HG03378 (cell line): ENCODE measurements around the gene SMC1B.
"Not testable (repeated sequence)": the region's sequence is repeated elsewhere in the genome, so short reads cannot be mapped to it uniquely, and the experiment has no call there.

Source experiments
- ATAC-seq: cut with Tn5 transposase; IDR thresholded peaks from one replicate; pipeline ENCODE4 v1.9.1; 2021; ENCODE audit warnings: mild to moderate bottlenecking, moderate library complexity; ENCODE audit not compliant: unreplicated experiment

The SMC1B gene

DNA sequence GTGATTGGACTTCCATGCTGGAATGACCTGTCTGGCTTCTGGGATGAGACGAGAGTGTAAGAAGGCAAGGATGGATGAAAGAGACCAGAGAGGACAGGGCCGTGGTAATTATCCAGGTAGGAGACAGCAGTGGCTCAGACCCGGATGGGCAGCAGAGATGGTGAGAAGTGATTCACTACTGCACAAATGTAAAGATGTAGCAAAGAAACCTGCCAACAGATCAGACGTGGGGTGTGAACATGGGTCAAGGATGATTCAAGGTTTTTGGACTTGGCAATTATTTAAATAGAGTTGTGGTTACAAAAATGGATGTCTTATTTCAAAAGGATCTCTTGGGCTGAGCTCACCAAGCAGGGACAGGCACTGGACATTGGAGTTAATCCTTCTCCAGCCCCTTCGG, 32.8 kb upstream of the SMC1B start:
- ATAC-seq: no peak

DNA sequence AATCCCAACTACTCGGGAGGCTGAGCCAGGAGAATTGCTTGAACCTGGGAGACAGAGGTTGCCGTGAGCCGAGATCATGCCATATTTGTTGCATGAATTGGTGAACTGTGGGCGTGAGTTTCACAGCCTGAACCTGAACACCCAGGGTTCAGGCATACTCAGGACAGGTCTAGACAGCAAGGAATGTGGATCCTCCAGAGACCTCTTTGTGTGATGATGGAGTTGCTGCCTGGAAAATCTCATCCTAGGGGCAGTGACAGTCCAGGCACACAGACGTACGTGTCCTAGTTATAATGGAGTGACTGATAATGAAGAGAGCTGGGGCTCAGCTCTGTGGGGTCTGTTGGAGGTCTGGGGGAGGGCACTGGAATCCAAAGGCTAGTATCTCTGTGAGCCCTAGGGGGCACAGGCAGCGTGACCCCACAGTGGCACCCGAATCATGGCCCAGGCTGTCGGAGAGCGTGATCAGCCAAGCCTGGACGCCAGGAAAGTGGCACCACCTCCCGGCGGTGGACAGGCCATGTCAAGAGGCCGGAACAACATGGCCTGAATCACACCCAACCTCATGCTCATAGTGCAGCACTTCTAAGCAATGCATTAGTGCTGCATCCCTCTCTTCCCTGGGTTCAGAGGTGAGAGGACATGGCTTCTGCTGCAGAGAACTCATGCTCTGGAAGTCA, 31.8 kb upstream of the SMC1B start:
- no peak for ATAC-seq

DNA sequence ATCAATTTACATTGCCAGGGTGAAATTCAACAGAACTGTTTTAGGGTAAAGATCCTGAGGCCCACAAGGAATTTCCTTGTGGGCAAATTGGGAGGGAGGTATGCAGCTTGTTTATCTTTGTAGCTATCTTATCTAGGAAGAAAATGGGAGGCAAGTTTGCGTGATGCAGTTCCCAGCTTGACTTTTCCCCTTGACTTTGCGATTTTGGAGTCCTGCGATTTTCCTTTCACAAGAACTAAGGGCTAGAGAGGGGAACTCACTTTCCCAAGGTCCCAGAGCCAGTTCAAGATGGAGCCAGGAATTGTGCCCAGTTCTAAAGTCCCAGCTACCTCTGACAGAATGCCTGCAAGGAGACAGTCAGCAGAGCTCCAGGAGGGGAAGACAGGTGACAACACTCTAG, 30.8 kb upstream of the SMC1B start:
- no peak for ATAC-seq

DNA sequence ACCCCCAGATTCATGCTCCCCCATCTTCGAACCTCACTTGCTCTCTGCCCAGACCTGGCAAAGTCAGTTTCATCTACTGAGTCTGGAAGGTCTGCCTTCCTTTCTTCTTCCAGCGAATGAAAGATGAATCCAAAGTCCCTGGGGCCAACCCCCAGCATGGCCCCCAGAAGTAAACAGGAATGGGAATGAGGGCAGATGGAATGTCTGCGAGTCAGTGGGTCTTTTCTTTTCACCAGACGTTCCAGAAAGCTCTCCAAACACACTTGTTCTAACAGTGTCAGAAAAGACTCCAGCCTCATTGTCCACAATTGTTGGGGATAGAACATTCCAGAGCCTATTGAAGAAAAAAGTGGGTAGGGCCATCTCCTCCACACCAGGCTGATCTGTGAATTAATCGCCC, 28.7 kb upstream of the SMC1B start:
- ATAC-seq: no peak

DNA sequence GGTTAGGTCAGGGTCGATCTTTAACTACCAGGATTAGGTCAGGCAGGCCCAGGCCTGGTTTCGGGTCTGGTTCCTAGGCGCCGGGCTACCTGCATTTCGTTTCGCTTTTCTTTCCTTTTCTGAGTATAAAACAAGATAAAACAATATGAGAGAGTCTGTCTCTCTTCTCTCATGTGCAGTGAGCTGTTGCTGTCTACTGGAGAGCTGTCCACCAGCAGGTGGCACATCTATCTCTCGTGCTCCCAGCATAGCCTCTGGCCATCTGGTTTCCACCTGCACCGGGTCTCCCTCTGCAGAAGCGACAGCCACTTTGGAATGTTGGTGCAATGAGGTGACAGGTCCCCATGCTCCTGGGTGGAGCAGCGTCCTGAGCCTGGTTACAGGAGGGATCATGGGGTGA, 27.7 kb upstream of the SMC1B start:
- ATAC-seq: no peak

DNA sequence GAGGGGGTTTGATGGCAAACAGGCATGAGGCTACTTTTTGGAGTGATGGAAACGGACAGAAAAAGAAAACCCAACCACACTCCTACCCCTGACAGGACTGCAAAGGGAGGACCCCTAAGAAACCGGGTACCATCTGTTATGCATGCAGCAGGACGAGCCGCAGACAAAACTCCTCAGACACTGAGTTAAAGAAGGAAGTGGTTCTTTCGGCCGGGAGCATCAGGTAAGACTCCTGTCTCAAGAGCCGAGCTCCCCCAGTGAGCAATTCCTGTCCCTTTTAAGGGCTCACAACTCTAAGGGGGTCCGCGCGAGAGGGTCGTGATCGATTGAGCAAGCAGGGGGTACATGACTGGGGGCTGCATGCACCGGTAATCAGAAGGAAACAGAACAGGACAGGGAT, 27.3 kb upstream of the SMC1B start:
- ATAC-seq: not testable (repeated sequence)

DNA sequence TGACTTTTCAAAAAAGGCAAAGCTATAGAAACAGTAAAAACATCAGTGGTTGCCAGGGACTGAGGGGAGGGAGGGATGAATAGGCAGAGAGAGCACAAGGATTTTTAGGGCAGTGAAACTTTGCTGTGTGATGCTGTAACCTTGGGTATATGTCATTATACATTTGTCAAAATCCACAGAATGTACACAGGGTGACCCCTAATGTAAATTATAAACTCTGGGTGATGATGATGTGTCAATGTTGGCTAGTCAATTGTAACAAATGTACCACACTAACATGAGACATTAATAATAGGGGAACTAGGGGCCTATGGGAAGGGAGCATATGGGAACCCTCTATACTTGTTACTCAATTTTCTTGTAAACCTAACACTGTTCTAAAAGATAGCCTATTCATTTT, 24.9 kb upstream of the SMC1B start:
- ATAC-seq: no peak

DNA sequence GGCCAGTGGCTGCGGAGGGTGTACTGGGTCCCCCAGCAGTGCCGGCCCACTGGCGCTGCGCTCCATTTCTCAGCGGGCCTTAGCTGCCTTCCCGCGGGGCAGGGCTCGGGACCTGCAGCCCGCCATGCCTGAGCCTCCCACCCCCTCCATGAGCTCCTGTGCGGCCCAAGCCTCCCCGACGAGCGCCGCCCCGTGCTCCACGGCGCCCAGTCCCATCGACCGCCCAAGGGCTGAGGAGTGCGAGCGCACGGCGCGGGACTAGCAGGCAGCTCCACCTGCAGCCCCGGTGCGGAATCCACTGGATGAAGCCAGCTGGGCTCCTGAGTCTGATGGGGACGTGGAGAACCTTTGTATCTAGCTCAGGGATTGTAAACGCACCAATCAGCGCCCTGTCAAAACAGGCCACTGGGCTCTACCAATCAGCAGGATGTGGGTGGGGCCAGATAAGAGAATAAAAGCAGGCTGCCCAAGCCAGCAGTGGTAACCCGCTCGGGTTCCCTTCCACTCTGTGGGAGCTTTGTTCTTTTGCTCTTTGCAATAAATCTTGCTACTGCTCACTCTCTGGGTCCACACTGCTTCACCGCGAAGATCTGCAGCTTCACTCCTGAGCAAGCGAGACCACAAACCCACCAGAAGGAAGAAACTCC, 23.6 kb upstream of the SMC1B start:
- not testable (repeated sequence) for ATAC-seq

DNA sequence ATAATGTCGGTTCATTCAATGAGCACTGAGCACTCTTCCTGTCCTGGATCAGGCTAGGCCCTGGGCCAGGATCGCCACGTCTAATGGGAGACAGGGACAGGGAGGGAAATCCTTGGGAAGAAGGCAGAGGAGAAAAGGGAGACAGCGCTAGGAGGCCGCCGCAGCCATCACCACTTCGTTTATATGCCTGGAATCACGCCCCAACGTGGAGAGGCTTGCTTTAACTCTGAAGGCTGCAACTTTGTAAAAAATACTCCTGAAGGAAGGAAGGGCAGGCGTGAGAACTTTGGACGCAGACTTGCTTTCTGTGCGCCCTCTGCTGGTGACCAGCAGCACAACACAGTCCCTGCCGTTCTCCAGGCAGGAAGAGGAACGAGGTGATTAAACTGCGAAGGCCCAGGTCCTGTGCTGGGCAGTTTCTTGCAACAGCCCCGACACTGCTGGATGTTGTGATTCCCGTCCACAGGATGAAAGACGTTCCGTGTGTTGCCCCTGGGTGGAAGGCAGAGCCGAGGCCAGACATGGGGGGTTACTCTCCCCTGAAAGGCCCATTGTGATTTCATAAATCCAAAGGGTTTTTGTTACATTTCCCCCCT, 22.2 kb upstream of the SMC1B start:
- ATAC-seq: no peak

DNA sequence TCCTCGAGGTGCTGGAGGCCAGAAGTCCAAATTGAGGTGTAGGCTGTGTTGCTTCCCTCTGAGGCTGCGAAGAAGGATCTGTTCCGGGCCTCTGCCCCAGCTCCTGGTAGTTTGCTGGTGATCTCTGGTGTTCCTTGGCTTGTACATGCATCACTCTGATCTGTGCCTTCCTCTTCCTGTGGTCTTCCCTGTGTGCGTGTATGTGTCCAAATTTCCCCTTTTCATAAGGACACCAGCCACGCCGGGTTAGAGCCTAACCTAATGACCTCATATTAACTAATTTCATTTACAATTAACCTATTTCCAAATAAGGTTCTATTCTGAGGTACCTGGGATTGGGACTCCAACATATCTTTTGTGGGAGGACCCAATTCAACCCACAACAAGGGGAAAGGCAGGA, 21.6 kb upstream of the SMC1B start:
- no peak for ATAC-seq

DNA sequence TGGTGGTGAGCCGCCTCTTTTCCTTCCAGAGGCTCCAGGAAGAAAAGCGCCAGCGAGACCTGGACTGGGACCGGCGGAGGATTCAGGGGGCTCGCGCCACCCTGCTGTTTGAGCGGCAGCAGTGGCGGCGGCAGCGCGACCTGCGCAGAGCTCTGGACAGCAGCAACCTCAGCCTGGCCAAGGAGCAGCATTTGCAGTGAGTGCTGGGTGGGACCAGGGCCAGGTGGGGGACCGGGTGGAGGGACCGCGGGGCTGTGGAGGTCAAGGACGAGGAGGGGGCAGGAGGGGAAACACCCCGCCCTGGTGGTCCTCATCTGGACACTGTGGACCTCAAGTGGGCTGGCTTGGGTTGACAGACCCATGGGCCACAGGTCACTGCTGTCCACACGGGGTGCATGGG, 17.5 kb upstream of the SMC1B start:
- no peak for ATAC-seq

DNA sequence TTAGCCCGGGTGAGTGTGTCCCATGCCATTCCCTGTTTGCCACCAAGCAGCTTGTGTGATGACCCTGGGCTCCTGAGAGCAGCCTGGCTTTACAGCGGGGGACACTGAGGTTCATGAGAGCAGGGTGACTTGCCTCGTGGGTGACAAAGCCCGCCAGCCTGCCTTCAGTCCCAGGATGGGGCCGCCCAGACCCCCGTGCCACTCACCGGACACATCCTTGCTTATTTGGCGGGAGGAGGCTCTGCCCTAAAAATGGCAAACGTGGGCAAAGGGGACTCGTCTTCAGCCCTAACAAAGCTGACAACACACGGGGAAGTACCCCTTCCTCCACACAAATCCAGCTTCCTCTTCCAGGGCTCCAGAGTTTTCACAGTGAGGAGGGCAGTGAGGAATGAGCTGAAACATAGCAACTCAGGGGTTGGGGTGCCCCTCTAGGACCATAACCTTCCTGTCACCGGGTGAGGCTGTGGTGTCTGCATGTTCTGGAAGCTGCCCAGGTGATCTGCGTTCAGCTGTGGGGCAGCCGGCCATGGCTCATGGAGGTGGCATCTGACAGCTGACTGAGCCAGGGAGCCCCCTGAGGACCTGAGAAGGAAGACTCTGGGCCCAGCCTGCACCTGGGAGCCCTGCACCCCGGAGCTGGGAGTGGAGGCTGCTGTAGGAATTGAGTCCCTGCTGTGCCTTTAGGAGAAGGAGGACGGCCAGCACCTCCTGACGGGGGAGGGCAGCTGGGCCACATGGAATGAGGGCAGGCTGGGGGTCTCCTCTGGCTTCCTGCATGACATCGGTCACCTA, 16.8 kb upstream of the SMC1B start:
- ATAC-seq: no peak

DNA sequence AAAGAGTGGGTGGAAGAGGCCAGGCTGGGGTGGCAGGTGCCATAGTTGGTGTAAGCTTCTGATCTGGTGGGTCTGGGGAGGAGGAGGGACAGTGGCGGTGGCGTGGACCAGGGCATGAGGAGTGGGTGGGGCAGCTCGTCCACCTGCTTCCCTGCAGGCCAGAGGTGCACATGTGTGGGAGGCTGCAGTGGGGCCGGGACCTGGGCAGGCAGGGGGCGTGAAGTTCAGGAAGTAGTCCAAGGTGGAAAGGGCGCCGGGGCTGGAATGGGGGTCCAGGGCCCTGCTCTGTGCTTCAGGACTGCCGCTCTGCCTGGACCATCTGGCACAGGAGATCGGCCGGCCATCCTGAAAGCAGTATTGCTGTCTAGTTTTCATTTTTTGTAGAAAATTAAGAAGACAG, 16.0 kb upstream of the SMC1B start:
- no peak for ATAC-seq

DNA sequence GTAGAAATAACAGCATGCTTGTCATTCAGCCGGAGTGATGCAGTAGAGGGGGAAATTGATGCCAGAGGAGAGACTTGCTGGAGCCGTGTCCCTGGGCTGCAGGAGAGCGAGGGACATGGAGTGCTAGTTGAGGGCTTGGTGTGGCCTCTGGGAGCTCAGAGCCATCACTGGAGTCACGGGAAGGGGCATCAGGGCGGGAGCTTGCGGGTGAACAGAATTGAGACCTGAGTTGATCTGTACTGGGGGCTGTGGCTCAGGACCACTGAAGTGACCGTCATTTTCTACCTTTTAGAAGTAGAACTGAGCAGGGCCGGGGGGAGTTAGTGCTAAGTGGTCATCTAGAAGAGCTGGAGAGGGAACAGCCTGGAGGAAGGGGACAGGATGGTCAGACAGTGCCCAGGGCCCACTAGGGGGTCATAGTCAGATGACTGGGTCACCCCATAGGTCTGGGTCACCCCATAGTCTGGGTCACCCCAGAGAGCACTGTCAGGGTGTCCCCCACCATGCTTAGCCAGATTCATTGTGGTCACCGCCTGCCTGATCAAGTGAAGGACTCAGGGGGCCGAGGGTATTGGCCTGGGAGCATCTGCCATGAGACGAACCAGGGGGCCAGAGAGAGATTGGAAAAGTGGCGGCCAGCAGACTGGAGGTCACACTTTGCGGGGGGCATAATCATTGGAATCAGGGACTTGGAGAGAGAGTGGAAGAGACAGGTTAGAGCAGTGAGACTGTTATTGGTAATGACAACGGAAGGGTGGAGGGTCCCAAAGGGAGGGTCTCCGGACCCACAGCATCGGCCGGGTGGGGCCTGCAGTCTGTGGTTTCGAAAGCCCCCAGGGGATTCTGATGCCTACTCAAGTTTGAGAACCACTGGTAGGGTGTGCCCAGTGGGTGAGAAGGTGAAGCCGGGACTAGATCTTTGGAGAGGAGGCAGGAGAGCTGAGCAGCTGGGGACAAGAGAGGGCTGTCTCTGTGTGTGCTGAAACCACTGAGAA, 15.3 kb upstream of the SMC1B start:
- no peak for ATAC-seq

DNA sequence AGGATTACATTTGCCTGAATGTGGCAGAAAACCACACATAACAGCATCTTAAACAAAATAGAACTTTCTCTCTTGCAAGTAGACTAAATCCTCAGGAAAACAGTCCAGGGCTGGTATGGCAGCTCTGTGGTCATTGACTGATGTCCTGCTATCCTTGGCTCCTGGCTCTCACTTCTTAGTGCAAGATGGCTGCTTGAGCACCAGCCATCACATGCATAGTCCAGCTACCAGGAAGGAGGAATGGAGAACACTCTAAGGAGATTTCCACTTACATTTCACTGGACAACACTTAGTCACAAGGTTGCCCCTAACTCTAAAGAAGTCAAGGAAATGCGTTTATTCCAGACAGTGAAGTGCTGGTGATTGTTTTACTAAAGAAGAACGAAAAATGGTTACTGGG, 13.7 kb upstream of the SMC1B start:
- ATAC-seq: no peak

DNA sequence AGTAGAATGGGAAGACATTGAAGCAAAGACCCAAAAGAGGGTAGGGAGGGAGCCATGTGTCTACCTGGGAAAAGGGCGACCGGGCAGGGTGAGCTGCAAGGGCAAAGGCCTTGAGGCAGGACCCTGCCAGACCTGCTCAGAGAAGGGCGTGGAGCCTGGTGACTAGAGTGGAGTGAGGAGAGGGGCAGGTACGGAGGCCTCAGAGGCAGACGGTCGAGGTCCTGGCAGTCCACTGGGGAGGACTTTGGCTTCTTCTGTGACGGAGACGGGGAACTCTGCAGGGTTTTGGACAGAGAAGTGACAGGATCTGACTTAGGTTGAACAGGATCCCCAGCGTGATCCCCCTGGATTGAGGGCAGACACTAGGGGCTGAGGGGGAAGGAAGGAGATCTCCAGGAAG, 13.0 kb upstream of the SMC1B start:
- ATAC-seq: no peak

DNA sequence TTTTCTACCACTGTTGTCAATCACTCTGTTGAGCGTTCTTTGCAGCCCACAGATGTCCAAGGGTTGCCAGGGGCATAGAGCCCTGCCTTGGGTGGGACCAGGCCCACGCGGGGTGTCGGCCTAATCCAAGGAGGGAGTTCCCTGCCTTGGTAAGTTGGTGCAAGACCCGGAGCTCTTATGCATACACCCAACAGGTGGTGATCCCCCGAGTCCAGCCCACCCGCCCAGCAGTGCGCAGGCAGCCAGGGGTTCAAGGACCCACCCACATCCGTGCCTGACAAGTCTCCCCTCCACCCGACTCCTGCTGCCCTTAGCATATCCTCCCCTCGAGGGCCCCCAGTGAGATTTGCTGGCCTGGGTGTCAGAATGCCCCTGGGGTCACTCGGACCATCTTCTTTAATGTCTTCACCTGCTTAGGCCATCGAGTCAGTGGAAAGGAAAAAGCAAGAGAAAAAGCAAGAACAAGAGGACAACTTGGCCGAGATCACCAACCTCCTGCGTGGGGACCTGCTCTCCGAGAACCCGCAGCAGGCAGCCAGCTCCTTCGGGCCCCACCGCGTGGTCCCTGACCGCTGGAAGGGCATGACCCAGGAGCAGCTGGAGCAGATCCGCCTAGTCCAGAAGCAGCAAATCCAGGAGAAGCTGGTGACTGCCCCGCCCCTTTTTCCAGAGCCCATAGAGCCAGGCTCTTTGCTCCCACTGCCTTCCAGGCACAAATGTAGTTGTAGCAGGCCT, 12.3 kb upstream of the SMC1B start:
- no peak for ATAC-seq

DNA sequence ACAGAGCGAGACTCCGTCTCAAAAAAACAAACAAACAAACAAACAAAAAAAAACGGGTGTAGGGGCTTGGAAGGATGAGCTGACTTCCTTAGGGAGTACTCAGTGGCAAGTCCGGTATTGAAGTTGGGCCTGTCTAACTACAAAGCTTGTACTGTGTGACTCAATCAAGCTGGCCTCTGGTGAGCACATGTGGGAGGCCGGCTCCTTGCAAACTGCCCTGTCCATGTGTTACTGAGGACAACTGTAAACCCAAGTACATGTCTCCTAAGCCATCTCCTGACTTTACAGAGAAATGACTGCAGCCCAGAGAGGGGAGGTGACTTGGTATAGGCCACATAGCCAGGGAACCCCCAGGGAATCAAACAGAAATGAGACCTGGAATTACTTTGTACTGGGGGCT, 11.7 kb upstream of the SMC1B start:
- ATAC-seq: no peak

DNA sequence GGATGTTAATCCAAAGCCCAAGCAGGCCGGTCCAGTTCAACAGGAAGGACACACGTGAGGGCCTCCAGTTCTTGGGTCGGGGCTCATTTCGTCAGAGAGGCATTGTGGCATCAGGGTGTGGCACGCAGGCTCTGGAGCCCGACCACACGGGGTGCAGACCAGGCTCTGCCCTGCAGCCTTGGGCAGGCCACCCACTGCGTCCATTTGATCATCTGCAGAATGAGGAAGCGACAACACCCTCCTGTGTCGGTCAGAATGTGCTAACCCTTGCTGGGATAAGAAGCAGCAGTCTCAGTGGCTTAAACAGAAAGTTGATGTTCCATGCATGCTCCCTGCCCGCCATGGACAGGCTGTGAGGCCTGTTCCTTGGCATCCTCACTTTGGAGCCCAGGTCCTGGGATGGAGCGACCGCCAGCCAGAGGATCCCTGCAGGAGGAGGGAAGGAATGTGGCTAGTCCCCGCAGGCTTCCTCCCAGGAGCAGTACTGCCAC, 10.9 kb upstream of the SMC1B start:
- ATAC-seq: no peak

DNA sequence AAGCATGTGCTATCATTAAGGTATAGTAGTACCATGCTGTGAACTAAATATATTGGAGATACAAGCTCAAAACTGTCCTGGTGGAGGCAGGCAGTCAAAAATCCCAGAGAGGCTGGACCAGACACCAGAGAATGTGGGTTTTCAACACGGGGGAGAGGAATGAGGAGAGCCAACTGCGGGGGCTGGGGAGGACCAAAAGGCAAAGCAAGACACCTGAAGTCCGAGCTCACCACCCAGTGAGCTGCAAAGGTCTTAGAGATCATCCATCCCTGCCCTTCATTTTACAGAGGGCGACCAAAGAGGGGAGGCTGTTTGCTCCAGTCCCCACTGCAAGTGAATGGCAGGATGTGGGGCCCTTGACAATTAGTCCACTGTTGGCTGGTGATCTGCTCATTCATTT, 10.1 kb upstream of the SMC1B start:
- no peak for ATAC-seq
